Measurements from ENCODE around the gene LRRC74A. TPM values are rescaled to one million over a fixed set of nuclear protein-coding genes. Genes with fewer than 3 reads are reported as not detected.

Gene LRRC74A
- total RNA-seq, 1 experiment from 2014 or later = not detected

DNA sequence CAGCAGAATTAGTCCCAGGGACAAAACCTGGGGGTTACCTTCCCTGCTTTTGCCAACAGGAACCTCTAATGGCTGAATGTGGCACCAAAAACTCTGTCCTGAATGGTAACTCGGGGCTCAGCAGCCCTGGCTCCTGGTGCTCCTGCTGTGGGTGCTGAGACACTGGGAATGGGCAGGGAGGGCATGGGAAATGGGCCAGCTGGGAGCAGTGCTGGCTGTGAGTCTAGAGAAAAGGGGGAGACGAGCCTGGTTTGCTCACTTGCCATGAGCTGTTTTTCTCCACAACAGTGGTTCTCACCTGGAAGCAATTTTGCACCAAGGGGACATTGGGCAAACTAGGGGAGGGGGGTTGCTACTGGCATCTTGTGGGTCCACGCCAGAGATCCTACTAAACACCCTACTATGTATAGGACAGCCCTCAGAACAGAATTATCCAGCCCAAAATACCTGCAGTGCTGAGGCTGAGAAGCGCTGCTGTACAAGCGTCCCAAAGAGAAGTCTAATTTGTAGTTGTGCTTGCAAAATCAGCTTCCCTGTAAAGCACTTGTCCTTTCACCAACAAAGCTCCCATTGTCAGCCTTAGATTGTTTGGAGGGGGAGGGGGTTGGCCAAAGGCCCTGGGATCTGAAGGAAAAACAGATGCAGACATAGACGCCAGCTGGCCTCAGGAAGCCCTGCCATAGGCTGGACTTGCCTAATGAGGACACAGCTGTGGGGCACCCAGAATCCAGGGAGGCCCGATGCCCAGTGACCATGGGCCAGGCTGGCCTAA lies 3.6 kb downstream of the LRRC74A start:
- no peaks in the 10 kb centered on the region for H4K20me1 ChIP-seq (ENCODE audit: control insufficient read depth, insufficient read depth, insufficient read length)
- H2AFZ ChIP-seq (ENCODE audit: low read length) = no peak overlapping the region
- no peaks in the 10 kb centered on the region for H3K9me3 ChIP-seq (ENCODE audit: control insufficient read depth, low read depth, low read length)
- H3K79me2 ChIP-seq (ENCODE audit: insufficient read depth, low read length) = no peaks in the 10 kb centered on the region
- Mint-ChIP-seq H3K4me1 (peaks cover 26 to 36% of the 10 kb centered on the region in 2 experiments), H3K27ac (no peak overlapping the region; a peak in 1 of 7 replicates), H3K9me3 (no peaks in the 10 kb centered on the region; a peak in 1 of 5 replicates), H3K36me3 (ENCODE audit: insufficient read depth in 1 of 3, low read depth in 3 of 3) (no peaks in the 10 kb centered on the region), H3K4me3 (no peak overlapping the region; a peak in 1 of 5 replicates), H3K27me3 (ENCODE audit: low read depth) (peaks cover 7% of the 10 kb centered on the region)
- H3K4ac ChIP-seq (ENCODE audit: low read depth, low read length) = no peak overlapping the region
- no peak for TF ChIP-seq CTCF (conservative IDR thresholded peaks at IDR 0.05)
- no peak for DNase-seq
- H2BK5ac ChIP-seq (ENCODE audit: insufficient read length, low read length) = no peak overlapping the region
- H3K27me3 ChIP-seq (ENCODE audit: insufficient read depth, low read length) = no peaks in the 10 kb centered on the region
- no CpG with 5 or more reads among the region's 7 CpGs for WGBS (ENCODE audit: extremely low coverage, insufficient read length, low lambda C conversion rate)
- no peak overlapping the region for H3K56ac ChIP-seq (ENCODE audit: insufficient read length, low read depth, low read length)
- no peak overlapping the region for H3K4me2 ChIP-seq (ENCODE audit: insufficient read depth, insufficient read length, low read length)
- H2BK20ac ChIP-seq (ENCODE audit: low read depth, low read length, poor library complexity, severe bottlenecking) = no peak overlapping the region
- H3K18ac ChIP-seq (ENCODE audit: insufficient read length, low read depth, low read length) = no peak overlapping the region
- no peak overlapping the region for H4K8ac ChIP-seq (replicated peaks; ENCODE audit: insufficient read length, low read depth, low read length)
- no peak overlapping the region for H2BK15ac ChIP-seq (ENCODE audit: low read depth, low read length)
- no peaks in the 10 kb centered on the region for H3K23me2 ChIP-seq (ENCODE audit: insufficient read length, low read depth, low read length, poor library complexity, severe bottlenecking)
- no peak overlapping the region for H3K9ac ChIP-seq (ENCODE audit: extremely low read depth, insufficient read length, low read length)
- H3K14ac ChIP-seq (ENCODE audit: insufficient read depth, low read length) = no peak overlapping the region
- H2AK5ac ChIP-seq (ENCODE audit: insufficient read length, low read length) = no peak overlapping the region
- H2BK12ac ChIP-seq (ENCODE audit: insufficient read length, low read depth, low read length) = no peak overlapping the region
- no peak overlapping the region for H4K91ac ChIP-seq (ENCODE audit: insufficient read length, low read depth, low read length)
- no peak overlapping the region for H3K23ac ChIP-seq (ENCODE audit: insufficient read length, low read depth, low read length)
- no peaks in the 10 kb centered on the region; the same call in 1 of the 2 replicates for H3K4me1 ChIP-seq (ENCODE audit: insufficient read depth, low read length)
- H4K5ac ChIP-seq (ENCODE audit: insufficient read length, low read depth, low read length) = no peak overlapping the region
- H2BK120ac ChIP-seq (ENCODE audit: low read depth, low read length, poor library complexity, severe bottlenecking) = no peak overlapping the region
- H3K79me1 ChIP-seq (ENCODE audit: insufficient read depth, low read depth, low read length, poor library complexity, severe bottlenecking) = no peaks in the 10 kb centered on the region
- H3K27ac ChIP-seq (ENCODE audit: insufficient read length, low read depth, low read length) = no peak overlapping the region
- H3T11ph ChIP-seq (ENCODE audit: low read length) = no peak overlapping the region

Data from H9 (cell line).